Peyer's patch (tissue), 4 donors: ENCODE data around the gene NUMBL. TPM values are rescaled to one million over a fixed set of nuclear protein-coding genes. Genes with fewer than 3 reads are reported as not detected.

Source experiments
- DNase-seq, 3 donors: peaks; one replicate each; pipeline ENCODE4 v3.0.0-alpha.2; 2017 to 2019
- H3K27ac ChIP-seq, 4 donors: fragments of 200-600 bp; sonication (generic); one replicate each; pipeline ENCODE4 v1.5.1; 2016 to 2019
- H3K27me3 ChIP-seq, 2 donors: fragments of 200-600 bp; sonication (generic); one replicate each; pipeline ENCODE4 v1.5.1; 2019
- H3K36me3 ChIP-seq, 3 donors: fragments of 200-600 bp; sonication (generic); one replicate each; pipeline ENCODE4 v1.5.1; 2016 to 2019
- H3K4me1 ChIP-seq, 4 donors: fragments of 200-600 bp; sonication (generic); one replicate each; pipeline ENCODE4 v1.5.1; 2016 to 2019
- H3K4me3 ChIP-seq, 4 donors: fragments of 200-600 bp; sonication (generic); 1 replicate in 3 of 4; 2 replicates in 1 of 4; pipeline ENCODE4 v1.5.1; 2016 to 2019; ENCODE audit warnings: mild to moderate bottlenecking in 1 of 4
- H3K9me3 ChIP-seq, 4 donors: fragments of 200-600 bp; sonication (generic); one replicate each; pipeline ENCODE4 v1.5.1; 2016 to 2019; ENCODE audit warnings: mild to moderate bottlenecking in 1 of 4
- CTCF ChIP-seq, 6 experiments: fragments of 450-650 bp in 4 of 6; fragments of 200-600 bp in 2 of 6; sonication (generic) in 1 of 6; IDR thresholded peaks; one replicate each; pipeline ENCODE4 v1.5.1; 2017 to 2019; ENCODE audit warnings: antibody characterized with exemption in 6 of 6, mild to moderate bottlenecking in 3 of 6, moderate library complexity in 1 of 6
- POLR2A ChIP-seq, 2 donors: fragments of 450-650 bp; IDR thresholded peaks; one replicate each; pipeline ENCODE4 v1.5.1; 2017; ENCODE audit warnings: antibody characterized with exemption in 2 of 2, mild to moderate bottlenecking in 2 of 2, moderate library complexity in 2 of 2
- total RNA-seq, 4 donors: library from RNA; depleted of rRNA; stranded (reverse); fragments of >200 nt; gene quantifications; one replicate each; pipeline ENCODE4 v1.1.0, GENCODE V29; 2016

Gene NUMBL
- total RNA-seq, 4 donors from 2014 or later, result 10.9 to 151 (median 27.9) TPM

- TF ChIP-seq CTCF (IDR thresholded peaks at IDR 0.05) (no peak), POLR2A (IDR thresholded peaks at IDR 0.05) (peak; percentile 39 to 48)
- Histone ChIP-seq H3K27me3 (no peaks in the 10 kb centered on the region), H3K4me3 (peak overlapping the region; percentile 69 to 91 (median 81)), H3K4me1 (peaks cover 0 to 53% (median 26%) of the 10 kb centered on the region in 4 donors), H3K36me3 (peaks cover 0 to 13% (median 0%) of the 10 kb centered on the region in 3 donors), H3K9me3 (no peaks in the 10 kb centered on the region), H3K27ac (peak overlapping the region; percentile 89 to 99 (median 96))
- peak in 2 of 3 donors; percentile 69 to 74 for DNase-seq
Measured at GRCh38 chr19:40717325-40717879, 27.0 kb upstream of the NUMBL start.

- H3K4me3 ChIP-seq, result peak within 1 kb of the TSS; percentile 69 to 91 (median 81)
- H3K4me1 ChIP-seq, result peaks cover 0 to 46% (median 26%) of the 10 kb centered on the region in 4 donors
Measured at GRCh38 chr19:40716482-40717324, 26.3 kb upstream of the NUMBL start, which contains the start of the genes COQ8B and ITPKC. Gene COQ8B (minus strand): TSS chr19:40716886. CDS start chr19:40714632, 2,254 bp downstream. Gene ITPKC (plus strand): TSS chr19:40717112. CDS start chr19:40717136, 24 bp downstream.

GRCh38 chr19:40716031-40716481 lies 25.6 kb upstream of the NUMBL start:
- H3K27me3 ChIP-seq, result no peaks in the 10 kb centered on the region
- peak; percentile 16 to 58 (median 54) for DNase-seq
- H3K27ac ChIP-seq, result peak overlapping the region; percentile 89 to 99 (median 96)
- no peaks in the 10 kb centered on the region for H3K9me3 ChIP-seq
- peaks cover 0 to 42% (median 24%) of the 10 kb centered on the region in 4 donors for H3K4me1 ChIP-seq
- peak overlapping the region; percentile 69 to 91 (median 81) for H3K4me3 ChIP-seq
- no peak for TF ChIP-seq CTCF (IDR thresholded peaks at IDR 0.05)
- no peak for TF ChIP-seq POLR2A (IDR thresholded peaks at IDR 0.05)
- peaks cover 0 to 20% (median 0%) of the 10 kb centered on the region in 3 donors for H3K36me3 ChIP-seq

More at GRCh38 chr19:40716482-40717324, 26.3 kb upstream of the NUMBL start, which contains the start of the genes COQ8B and ITPKC:
- peak; percentile 100 for DNase-seq
- H3K27ac ChIP-seq, result peak within 1 kb of the TSS; percentile 89 to 99 (median 96)
- TF ChIP-seq CTCF (IDR thresholded peaks at IDR 0.05) (peak in 4 of 6 experiments; percentile 13 to 49 (median 46)), POLR2A (IDR thresholded peaks at IDR 0.05) (peak; percentile 42 to 95)
- peaks cover 0 to 15% (median 0%) of the 10 kb centered on the region in 3 donors for H3K36me3 ChIP-seq
- H3K27me3 ChIP-seq, result no peaks in the 10 kb centered on the region
- H3K9me3 ChIP-seq, result no peaks in the 10 kb centered on the region

- peaks cover 0 to 42% (median 17%) of the 10 kb centered on the region in 4 donors for H3K4me1 ChIP-seq
- DNase-seq, result peak; percentile 95 to 97 (median 96)
Measured at GRCh38 chr19:40714441-40715299, 24.2 kb upstream of the NUMBL start.

More at GRCh38 chr19:40714441-40715299, 24.2 kb upstream of the NUMBL start:
- H3K36me3 ChIP-seq, result peaks cover 0 to 28% (median 0%) of the 10 kb centered on the region in 3 donors
- H3K27me3 ChIP-seq, result no peaks in the 10 kb centered on the region
- H3K27ac ChIP-seq, result peak overlapping the region; percentile 89 to 99 (median 96)
- H3K4me3 ChIP-seq, result peak overlapping the region; percentile 69 to 91 (median 81)
- no peak for TF ChIP-seq POLR2A (IDR thresholded peaks at IDR 0.05)
- peak in 1 of 6 experiments; percentile 5 for TF ChIP-seq CTCF (IDR thresholded peaks at IDR 0.05)
- no peaks in the 10 kb centered on the region for H3K9me3 ChIP-seq
